Mammary epithelial cell (primary cell): ENCODE results near the gene SLC2A3.
"Not testable (repeated sequence)": the region's sequence is repeated elsewhere in the genome, so short reads cannot be mapped to it uniquely, and the experiment has no call there.

Source experiments
- EZH2 ChIP-seq: IDR thresholded peaks from 2 replicates; pipeline ENCODE4 v1.6.1; 2012; ENCODE audit warnings: low read length, inconsistent platforms, borderline replicate concordance
- TF ChIP-seq, protein P1 (sequence below), 2 donors: IDR thresholded peaks in 1 of 2; conservative IDR thresholded peaks in 1 of 2; 2 replicates each; pipeline ENCODE4 v1.5.1; 2011 to 2012; ENCODE audit warnings: inconsistent platforms in 2 of 2, low read length in 2 of 2, mild to moderate bottlenecking in 2 of 2, control low read depth in 1 of 2, low read depth in 1 of 2; ENCODE audit not compliant: insufficient read depth in 1 of 2; ENCODE audit errors: extremely low read depth in 1 of 2

DNA sequence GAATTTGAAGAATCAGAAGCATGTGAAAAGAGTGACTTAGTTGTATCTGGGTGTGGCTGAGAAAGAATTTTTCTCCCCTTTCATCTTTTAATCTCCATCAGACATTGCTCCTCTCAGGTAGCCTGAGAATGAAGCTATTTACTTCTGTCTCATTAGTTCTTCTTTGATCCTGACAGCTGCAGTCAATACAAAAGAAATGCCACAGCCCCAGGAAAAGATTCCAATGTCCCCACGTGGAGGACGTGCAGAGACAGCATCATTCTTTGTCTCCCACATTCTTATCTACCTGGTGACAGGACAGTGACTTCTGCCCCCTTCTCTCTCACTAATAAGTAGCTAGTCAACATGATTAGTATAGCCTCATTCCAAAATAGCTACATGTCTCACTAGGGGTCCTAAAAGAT lies 46.3 kb upstream of the SLC2A3 start:
- TF ChIP-seq, protein P1, sequence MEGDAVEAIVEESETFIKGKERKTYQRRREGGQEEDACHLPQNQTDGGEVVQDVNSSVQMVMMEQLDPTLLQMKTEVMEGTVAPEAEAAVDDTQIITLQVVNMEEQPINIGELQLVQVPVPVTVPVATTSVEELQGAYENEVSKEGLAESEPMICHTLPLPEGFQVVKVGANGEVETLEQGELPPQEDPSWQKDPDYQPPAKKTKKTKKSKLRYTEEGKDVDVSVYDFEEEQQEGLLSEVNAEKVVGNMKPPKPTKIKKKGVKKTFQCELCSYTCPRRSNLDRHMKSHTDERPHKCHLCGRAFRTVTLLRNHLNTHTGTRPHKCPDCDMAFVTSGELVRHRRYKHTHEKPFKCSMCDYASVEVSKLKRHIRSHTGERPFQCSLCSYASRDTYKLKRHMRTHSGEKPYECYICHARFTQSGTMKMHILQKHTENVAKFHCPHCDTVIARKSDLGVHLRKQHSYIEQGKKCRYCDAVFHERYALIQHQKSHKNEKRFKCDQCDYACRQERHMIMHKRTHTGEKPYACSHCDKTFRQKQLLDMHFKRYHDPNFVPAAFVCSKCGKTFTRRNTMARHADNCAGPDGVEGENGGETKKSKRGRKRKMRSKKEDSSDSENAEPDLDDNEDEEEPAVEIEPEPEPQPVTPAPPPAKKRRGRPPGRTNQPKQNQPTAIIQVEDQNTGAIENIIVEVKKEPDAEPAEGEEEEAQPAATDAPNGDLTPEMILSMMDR (conservative IDR thresholded peaks at IDR 0.05 in 1 of 2, IDR thresholded peaks at IDR 0.05 in 1 of 2; ENCODE audit: extremely low read depth in 1 of 2, insufficient read depth in 1 of 2, low read depth in 1 of 2, low read length in 2 of 2): not testable (repeated sequence)
- not testable (repeated sequence) for TF ChIP-seq EZH2
